HUES64 (cell line): Measurements from ENCODE around the gene TEX38. TPM values are rescaled to one million over a fixed set of nuclear protein-coding genes. Genes with fewer than 3 reads are reported as not detected.

ENCODE experiments used
- H3K27ac ChIP-seq: 2 replicates; pipeline ENCODE4 v1.7.0; 2013; ENCODE audit warnings: low read depth, low read length, inconsistent platforms
- H3K27me3 ChIP-seq: 2 replicates; pipeline ENCODE4 v1.6.1; 2013; ENCODE audit warnings: mild to moderate bottlenecking, low read length; ENCODE audit not compliant: insufficient read depth
- H3K36me3 ChIP-seq: 2 replicates; pipeline ENCODE4 v1.6.1; 2013; ENCODE audit warnings: mild to moderate bottlenecking, low read length; ENCODE audit not compliant: insufficient read depth
- H3K4me1 ChIP-seq: 2 replicates; pipeline ENCODE4 v1.6.1; 2013; ENCODE audit warnings: mild to moderate bottlenecking, low read length, moderate library complexity; ENCODE audit not compliant: insufficient read depth
- H3K4me3 ChIP-seq: 2 replicates; pipeline ENCODE4 v1.5.1; 2013; ENCODE audit warnings: mild to moderate bottlenecking, low read length, moderate library complexity
- H3K9ac ChIP-seq: 2 replicates; pipeline ENCODE4 v1.6.1; 2013; ENCODE audit warnings: mild to moderate bottlenecking, low read depth, low read length
- H3K9me3 ChIP-seq: 2 replicates; pipeline ENCODE4 v1.6.1; 2013; ENCODE audit warnings: low read depth, low read length; ENCODE audit not compliant: insufficient read depth
- WGBS: fragments of 150-250, 120-280 bp; methylation state at CpG from one replicate; pipeline ENCODE4 v1.1.7; 2013; ENCODE audit warnings: missing lambda C conversion rate; 5-methylcytosine and 5-hydroxymethylcytosine counted together
- polyA plus RNA-seq, 2 experiments: library from polyadenylated mRNA; stranded (reverse); fragments of 50-300 nt; gene quantifications; one replicate each; pipeline ENCODE4 v1.2.3, GENCODE V29; 2013

Gene TEX38
- polyA plus RNA-seq (2013, experiment 1 of 2), result not detected
- not detected for polyA plus RNA-seq (2013, experiment 2 of 2)

GRCh38 chr1:46671554-46671953, at the start of gene TEX38:
Gene TEX38, plus strand, starts transcription at chr1:46671854. Its CDS starts 81 bp downstream, at chr1:46671935.
- H3K36me3 ChIP-seq, result peaks cover 20% of the 10 kb centered on the region
- no peak within 1 kb of the TSS for H3K27ac ChIP-seq
- H3K27me3 ChIP-seq, result no peaks in the 10 kb centered on the region
- H3K4me3 ChIP-seq, result no peak within 1 kb of the TSS
- H3K9me3 ChIP-seq, result no peaks in the 10 kb centered on the region
- 99% methylated on average over 3 of the region's 3 CpGs for WGBS
- H3K4me1 ChIP-seq, result peaks cover 12% of the 10 kb centered on the region; the same call in 1 of the 2 replicates
- H3K9ac ChIP-seq, result no peak within 1 kb of the TSS

- Histone ChIP-seq H3K4me1 (peaks cover 7% of the 10 kb centered on the region; the same call in 1 of the 2 replicates), H3K9ac (no peak overlapping the region), H3K9me3 (no peaks in the 10 kb centered on the region), H3K27ac (no peak overlapping the region), H3K36me3 (no peaks in the 10 kb centered on the region), H3K27me3 (peaks cover 22% of the 10 kb centered on the region), H3K4me3 (no peak overlapping the region)
- WGBS, result 86% methylated on average over 7 of the region's 7 CpGs
Observed at GRCh38 chr1:46621930-46622329, 49.7 kb upstream of the TEX38 start.

GRCh38 chr1:46622344-46622743, 49.3 kb upstream of the TEX38 start:
- 81% methylated on average over 3 of the region's 3 CpGs for WGBS
- H3K9ac ChIP-seq, result no peak overlapping the region
- H3K9me3 ChIP-seq, result no peaks in the 10 kb centered on the region
- no peaks in the 10 kb centered on the region for H3K36me3 ChIP-seq
- no peak overlapping the region for H3K4me3 ChIP-seq
- H3K27me3 ChIP-seq, result peaks cover 18% of the 10 kb centered on the region
- H3K27ac ChIP-seq, result no peak overlapping the region
- H3K4me1 ChIP-seq, result peaks cover 4% of the 10 kb centered on the region; the same call in 1 of the 2 replicates

GRCh38 chr1:46623743-46624644, 47.7 kb upstream of the TEX38 start:
- H3K4me3 ChIP-seq, result no peak overlapping the region
- H3K9ac ChIP-seq, result no peak overlapping the region
- WGBS, result 78% methylated on average over 4 of the region's 4 CpGs
- H3K27ac ChIP-seq, result no peak overlapping the region
- peaks cover 4% of the 10 kb centered on the region; the same call in 1 of the 2 replicates for H3K4me1 ChIP-seq
- peaks cover 3% of the 10 kb centered on the region; the same call in 1 of the 2 replicates for H3K27me3 ChIP-seq
- no peaks in the 10 kb centered on the region for H3K36me3 ChIP-seq
- no peaks in the 10 kb centered on the region for H3K9me3 ChIP-seq

GRCh38 chr1:46630719-46631118, 40.9 kb upstream of the TEX38 start:
- Histone ChIP-seq H3K36me3 (peaks cover 42% of the 10 kb centered on the region), H3K4me3 (no peak overlapping the region), H3K9ac (no peak overlapping the region), H3K27me3 (no peaks in the 10 kb centered on the region), H3K27ac (no peak overlapping the region), H3K9me3 (no peaks in the 10 kb centered on the region), H3K4me1 (no peaks in the 10 kb centered on the region)
- 89% methylated on average over 1 of the region's 2 CpGs for WGBS

- H3K9me3 ChIP-seq, result no peaks in the 10 kb centered on the region
- 100% methylated on average over 2 of the region's 2 CpGs for WGBS
- peaks cover 51% of the 10 kb centered on the region for H3K36me3 ChIP-seq
Observed at GRCh38 chr1:46635205-46635604, 36.4 kb upstream of the TEX38 start.

GRCh38 chr1:46637444-46638083, 34.1 kb upstream of the TEX38 start:
- Histone ChIP-seq H3K4me1 (no peaks in the 10 kb centered on the region), H3K27me3 (no peaks in the 10 kb centered on the region), H3K9me3 (no peaks in the 10 kb centered on the region), H3K27ac (no peak overlapping the region), H3K9ac (no peak overlapping the region), H3K36me3 (peaks cover 42% of the 10 kb centered on the region), H3K4me3 (no peak overlapping the region)
- 46% methylated on average over 2 of the region's 2 CpGs for WGBS

More at GRCh38 chr1:46635205-46635604, 36.4 kb upstream of the TEX38 start:
- Histone ChIP-seq H3K4me3 (no peak overlapping the region), H3K27me3 (no peaks in the 10 kb centered on the region), H3K4me1 (no peaks in the 10 kb centered on the region), H3K27ac (no peak overlapping the region), H3K9ac (no peak overlapping the region)

- H3K36me3 ChIP-seq, result peaks cover 38% of the 10 kb centered on the region
- no peaks in the 10 kb centered on the region for H3K27me3 ChIP-seq
- no peaks in the 10 kb centered on the region for H3K9me3 ChIP-seq
- H3K4me1 ChIP-seq, result no peaks in the 10 kb centered on the region
- no peak overlapping the region for H3K27ac ChIP-seq
- H3K4me3 ChIP-seq, result no peak overlapping the region
- H3K9ac ChIP-seq, result no peak overlapping the region
Observed at GRCh38 chr1:46638921-46639320, 32.7 kb upstream of the TEX38 start.

- Histone ChIP-seq H3K4me3 (no peak overlapping the region), H3K4me1 (no peaks in the 10 kb centered on the region), H3K36me3 (peaks cover 39% of the 10 kb centered on the region), H3K27me3 (no peaks in the 10 kb centered on the region), H3K9me3 (no peaks in the 10 kb centered on the region), H3K27ac (no peak overlapping the region), H3K9ac (no peak overlapping the region)
- 100% methylated on average over 1 of the region's 1 CpG for WGBS
Observed at GRCh38 chr1:46639547-46639946, 32.1 kb upstream of the TEX38 start.

- Histone ChIP-seq H3K9ac (no peak overlapping the region), H3K36me3 (peaks cover 30% of the 10 kb centered on the region), H3K27ac (no peak overlapping the region), H3K27me3 (no peaks in the 10 kb centered on the region), H3K4me3 (no peak overlapping the region), H3K4me1 (no peaks in the 10 kb centered on the region), H3K9me3 (no peaks in the 10 kb centered on the region)
Observed at GRCh38 chr1:46642115-46642680, 29.5 kb upstream of the TEX38 start.

- no peaks in the 10 kb centered on the region for H3K9me3 ChIP-seq
- no peak overlapping the region for H3K4me3 ChIP-seq
- H3K27me3 ChIP-seq, result no peaks in the 10 kb centered on the region
- no peak overlapping the region for H3K27ac ChIP-seq
- H3K9ac ChIP-seq, result no peak overlapping the region
- H3K4me1 ChIP-seq, result no peaks in the 10 kb centered on the region
- H3K36me3 ChIP-seq, result peaks cover 40% of the 10 kb centered on the region
Observed at GRCh38 chr1:46643368-46643775, 28.3 kb upstream of the TEX38 start.
